CD4-positive, alpha-beta T cell (primary cell): ENCODE results near the gene STK32C. TPM values are rescaled to one million over a fixed set of nuclear protein-coding genes. Genes with fewer than 3 reads are reported as not detected.

Experiments used
- ATAC-seq: fragments of 200-7000 bp; cut with Tn5 transposase; one replicate; pipeline ENCODE4 v1.10.0; 2022; ENCODE audit warnings: mild to moderate bottlenecking; ENCODE audit not compliant: poor library complexity
- CTCF ChIA-PET: fragments of 350-600 bp; sonication (Branson Sonifier 250); formaldehyde crosslinking; loops from one replicate; lab custom pipeline; 2021; ENCODE audit warnings: antibody characterized with exemption, inconsistent platforms; lab: Charles Lee
- POLR2A ChIA-PET: fragments of 350-600 bp; sonication (Branson Sonifier 250); formaldehyde crosslinking; loops from one replicate; lab custom pipeline; 2021; ENCODE audit warnings: antibody characterized with exemption, inconsistent platforms; lab: Charles Lee
- DNase-seq, 14 experiments: peaks; one replicate each; pipeline ENCODE4 v3.0.0-alpha.2; 2013 to 2020; ENCODE audit warnings: mixed read lengths in 2 of 14
- H3K27ac ChIP-seq, 2 donors: one replicate each; pipeline versions ENCODE4 v1.5.1 to v1.7.0; 2013; ENCODE audit warnings: low read length in 2 of 2, low read depth in 1 of 2, mild to moderate bottlenecking in 1 of 2
- H3K27me3 ChIP-seq, 2 experiments: 1 replicate in 1 of 2; 2 replicates in 1 of 2; pipeline versions ENCODE4 v1.6.1 to v1.7.0; 2013; ENCODE audit warnings: low read length in 2 of 2, control low read depth in 1 of 2, mild to moderate bottlenecking in 1 of 2, moderate library complexity in 1 of 2; ENCODE audit not compliant: insufficient read depth in 2 of 2, control insufficient read depth in 1 of 2
- H3K36me3 ChIP-seq: one replicate; pipeline ENCODE4 v1.6.1; 2013; ENCODE audit warnings: low read length, control low read depth; ENCODE audit not compliant: insufficient read depth
- H3K4me1 ChIP-seq: one replicate; pipeline ENCODE4 v1.6.1; 2013; ENCODE audit warnings: low read length, control low read depth; ENCODE audit not compliant: insufficient read depth
- H3K4me3 ChIP-seq: one replicate; pipeline ENCODE4 v1.5.1; 2013; ENCODE audit warnings: mild to moderate bottlenecking, low read length, moderate library complexity
- H3K9me3 ChIP-seq, 2 experiments: 1 replicate in 1 of 2; 2 replicates in 1 of 2; pipeline versions ENCODE4 v1.6.1 to v1.7.0; 2013; ENCODE audit warnings: low read length in 2 of 2, mild to moderate bottlenecking in 2 of 2, control low read depth in 1 of 2, moderate library complexity in 1 of 2; ENCODE audit not compliant: control insufficient read depth in 1 of 2, insufficient read depth in 1 of 2
- H3K27ac Mint-ChIP-seq: one replicate; pipeline ENCODE4 v1.8.0; 2020; ENCODE audit warnings: mixed read lengths
- H3K27me3 Mint-ChIP-seq: one replicate; pipeline ENCODE4 v1.8.0; 2021; ENCODE audit warnings: mixed read lengths
- H3K36me3 Mint-ChIP-seq: one replicate; pipeline ENCODE4 v1.8.0; 2021; ENCODE audit warnings: low read depth, mixed read lengths
- H3K4me1 Mint-ChIP-seq: one replicate; pipeline ENCODE4 v1.8.0; 2021; ENCODE audit warnings: low read depth, mixed read lengths
- H3K4me3 Mint-ChIP-seq: one replicate; pipeline ENCODE4 v1.8.0; 2020; ENCODE audit warnings: mild to moderate bottlenecking, mixed read lengths
- H3K9me3 Mint-ChIP-seq: one replicate; pipeline ENCODE4 v1.8.0; 2020; ENCODE audit warnings: mixed read lengths
- CTCF ChIP-seq: fragments of 200-600 bp; IDR thresholded peaks from one replicate; pipeline ENCODE4 v1.8.0; 2022; ENCODE audit warnings: antibody characterized with exemption, mild to moderate bottlenecking
- intact Hi-C, 2 experiments: fragments of 100-400 bp; cut with DNase I in 1 of 2; cut with micrococcal nuclease in 1 of 2; formaldehyde crosslinking; loops; one replicate each; pipeline versions ENCODE4 v1.15.1 to v1.9.0; 2023 to 2025; cut with DNase I, micrococcal nuclease
- total RNA-seq, 174 experiments: library from RNA in 2 of 174; stranded (reverse) in 2 of 174; gene quantifications; one replicate each; pipeline ENCODE4 v1.2.3 and lab custom pipeline; 2021 to 2026

Gene STK32C
- total RNA-seq, 2 experiments from 2014 or later, result 4.9 to 5.2 TPM

- ATAC-seq (peak; percentile 6), DNase-seq (peak in 7 of 14 experiments; percentile 13 to 90 (median 56))
- peak overlapping the region; percentile 89 to 96 for H3K27ac ChIP-seq
- H3K36me3 ChIP-seq, result no peaks in the 10 kb centered on the region
- H3K9me3 Mint-ChIP-seq, result no peaks in the 10 kb centered on the region
- no peaks in the 10 kb centered on the region for H3K27me3 ChIP-seq
- no peak for TF ChIP-seq CTCF
- H3K4me3 Mint-ChIP-seq, result no peak overlapping the region
- intact Hi-C loops, result loop anchor here in 1 of 2 experiments (5.0 to 10.0 kb wide), 3 partner anchors 173 to 296 kb away; partner anchors contain the start of gene LRRC27
- peaks cover 40% of the 10 kb centered on the region for H3K4me1 ChIP-seq
- peaks cover 31% of the 10 kb centered on the region for H3K4me1 Mint-ChIP-seq
- H3K9me3 ChIP-seq, result peaks cover 0 to 27% of the 10 kb centered on the region in 2 experiments
- ChIA-PET CTCF (no interaction called here), POLR2A (no interaction called here)
- peak overlapping the region; percentile 88 for H3K27ac Mint-ChIP-seq
- H3K36me3 Mint-ChIP-seq, result no peaks in the 10 kb centered on the region
- no peaks in the 10 kb centered on the region for H3K27me3 Mint-ChIP-seq
- H3K4me3 ChIP-seq, result no peak overlapping the region
Observed at GRCh38 chr10:132158823-132159222, 148.9 kb downstream of the STK32C start.

- Histone ChIP-seq H3K9me3 (peaks cover 0 to 24% of the 10 kb centered on the region in 2 experiments), H3K4me1 (peaks cover 37% of the 10 kb centered on the region), H3K27ac (peak overlapping the region in 1 of 2 donors; percentile 87), H3K36me3 (no peaks in the 10 kb centered on the region), H3K27me3 (no peaks in the 10 kb centered on the region), H3K4me3 (no peak overlapping the region)
- DNase-seq (peak in 8 of 14 experiments; percentile 23 to 81 (median 52)), ATAC-seq (peak; percentile 42)
- Mint-ChIP-seq H3K9me3 (no peaks in the 10 kb centered on the region), H3K4me1 (peaks cover 25% of the 10 kb centered on the region), H3K27me3 (no peaks in the 10 kb centered on the region), H3K36me3 (no peaks in the 10 kb centered on the region), H3K27ac (peak overlapping the region; percentile 88), H3K4me3 (no peak overlapping the region)
- intact Hi-C loops, result loop anchor here in 1 of 2 experiments (5.0 to 10.0 kb wide), 3 partner anchors 174 to 297 kb away; partner anchors contain the start of gene LRRC27
- POLR2A ChIA-PET, result no interaction called here
- CTCF ChIA-PET, result no interaction called here
- TF ChIP-seq CTCF, result no peak
Observed at GRCh38 chr10:132158122-132158741, 149.5 kb downstream of the STK32C start.

Other genes with a start within 250 kb of the STK32C start
- gene JAKMIP3, start 242.0 kb downstream of the STK32C start, total RNA-seq, result under 1 TPM; 0.28 to 0.36 TPM
- under 1 TPM; 0.64 to 0.96 TPM for gene DPYSL4, start 121.0 kb downstream of the STK32C start, total RNA-seq
- gene LRRC27, start 24.2 kb upstream of the STK32C start, total RNA-seq, result 1 to 10 TPM; 2.4 to 2.8 TPM
- gene PWWP2B, start 89.2 kb upstream of the STK32C start, total RNA-seq, result 10 to 100 TPM; 19.2 to 19.6 TPM
- gene INPP5A, start 229.8 kb upstream of the STK32C start, total RNA-seq, result 10 to 100 TPM; 22.0 to 24.8 TPM